Activated CD8-positive, alpha-beta memory T cell treated with anti-CD3 and anti-CD28 coated beads for 36 hours (primary cell): Measurements from ENCODE around the gene TFAP2C. TPM values are rescaled to one million over a fixed set of nuclear protein-coding genes. Genes with fewer than 3 reads are reported as not detected.
"Not testable (repeated sequence)": the region's sequence is repeated elsewhere in the genome, so short reads cannot be mapped to it uniquely, and the experiment has no call there.

ENCODE experiments used
- CTCF ChIA-PET: fragments of 350-600 bp; sonication (Branson Sonifier 250); formaldehyde crosslinking; loops from one replicate; lab custom pipeline; 2021; ENCODE audit warnings: antibody characterized with exemption; lab: Charles Lee
- POLR2A ChIA-PET: fragments of 350-600 bp; sonication (Branson Sonifier 250); formaldehyde crosslinking; loops from one replicate; lab custom pipeline; 2021; ENCODE audit warnings: antibody characterized with exemption; lab: Charles Lee
- total RNA-seq, 2 experiments: library from RNA; stranded (reverse); gene quantifications; one replicate each; pipeline ENCODE4 v1.2.3, GENCODE V29; 2021

The TFAP2C gene
- total RNA-seq, 2 experiments from 2014 or later = not detected

DNA sequence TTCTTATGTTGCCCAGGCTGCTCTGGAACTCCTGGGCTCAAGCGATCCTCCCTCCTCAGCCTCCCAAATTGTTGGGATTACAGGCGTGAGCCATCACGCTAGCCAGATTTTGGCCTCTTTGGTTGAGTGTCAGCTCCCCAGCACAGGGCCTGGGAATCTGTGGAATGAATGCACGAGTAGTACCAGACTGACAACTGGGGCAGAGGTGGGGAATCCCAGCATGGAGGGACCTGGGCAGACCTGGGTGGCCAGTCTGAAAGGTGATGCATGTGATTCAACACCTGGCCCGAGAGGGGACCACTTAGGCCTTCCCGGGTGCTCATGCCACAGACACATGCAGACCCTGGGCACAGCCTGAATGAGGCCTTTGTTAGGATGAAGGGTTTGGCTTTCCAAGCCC is 19.0 kb upstream of the TFAP2C start:
- POLR2A ChIA-PET = no interaction called here
- CTCF ChIA-PET = no interaction called here

DNA sequence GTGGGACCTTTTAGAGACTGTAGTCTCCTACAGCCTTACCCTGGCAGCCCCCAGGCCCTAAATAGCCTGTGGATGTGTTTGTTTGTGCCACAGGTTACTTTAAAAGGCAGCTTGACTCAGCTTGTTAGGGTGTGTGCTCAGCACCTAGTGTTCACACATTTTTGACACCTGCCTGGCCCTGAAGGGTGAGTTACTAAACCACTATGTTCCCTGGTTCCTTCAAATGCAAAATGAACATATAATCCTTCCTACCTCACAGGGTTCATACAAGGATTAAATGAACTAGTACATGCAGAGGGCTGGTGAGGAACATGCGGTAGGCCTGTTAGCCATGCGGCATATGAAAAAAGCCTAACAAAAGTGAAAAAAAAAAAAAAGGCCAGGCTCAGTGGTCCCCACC is 14.9 kb upstream of the TFAP2C start:
- ChIA-PET CTCF (no interaction called here), POLR2A (no interaction called here)

DNA sequence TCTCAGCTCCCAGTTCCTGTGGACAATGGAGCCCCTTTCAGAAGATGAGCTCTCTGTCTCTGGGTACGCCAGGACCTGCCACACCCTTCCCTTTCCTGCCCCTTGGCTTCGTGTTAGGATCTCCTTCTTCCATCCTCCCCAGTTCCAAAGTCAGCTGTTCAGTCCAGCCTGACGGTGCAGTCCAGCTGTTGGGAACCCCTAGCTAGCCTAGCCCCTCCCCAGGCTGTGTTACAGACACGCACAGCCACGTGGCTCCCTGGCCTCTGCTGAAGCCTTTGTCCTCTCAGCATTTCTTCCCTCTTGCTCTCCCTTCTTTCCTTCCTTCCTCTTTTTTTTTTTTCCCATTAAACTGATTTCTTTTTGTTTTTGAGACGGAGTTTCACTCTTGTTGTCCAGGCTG is 12.4 kb upstream of the TFAP2C start:
- POLR2A ChIA-PET = no interaction called here
- CTCF ChIA-PET = no interaction called here

DNA sequence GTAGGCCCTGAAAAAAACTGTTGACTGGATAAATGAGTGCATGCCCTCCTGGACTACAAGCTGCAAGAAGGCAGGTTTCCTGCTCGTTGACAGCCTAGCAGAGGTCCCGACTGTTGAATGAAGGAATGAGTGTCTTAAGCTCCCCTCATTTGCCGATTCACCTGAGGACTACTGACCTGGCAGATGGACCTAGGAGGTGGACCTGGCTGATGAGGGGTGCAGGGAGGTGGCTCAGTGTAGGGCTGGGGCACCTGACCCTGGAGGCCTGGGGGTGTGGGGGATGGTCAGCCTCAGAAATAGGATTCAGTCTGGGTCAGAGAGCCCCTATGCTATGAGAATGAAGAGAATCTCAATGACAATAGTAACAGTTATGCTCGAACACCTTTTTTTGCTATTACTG is 11.6 kb upstream of the TFAP2C start:
- CTCF ChIA-PET = no interaction called here
- POLR2A ChIA-PET = no interaction called here

DNA sequence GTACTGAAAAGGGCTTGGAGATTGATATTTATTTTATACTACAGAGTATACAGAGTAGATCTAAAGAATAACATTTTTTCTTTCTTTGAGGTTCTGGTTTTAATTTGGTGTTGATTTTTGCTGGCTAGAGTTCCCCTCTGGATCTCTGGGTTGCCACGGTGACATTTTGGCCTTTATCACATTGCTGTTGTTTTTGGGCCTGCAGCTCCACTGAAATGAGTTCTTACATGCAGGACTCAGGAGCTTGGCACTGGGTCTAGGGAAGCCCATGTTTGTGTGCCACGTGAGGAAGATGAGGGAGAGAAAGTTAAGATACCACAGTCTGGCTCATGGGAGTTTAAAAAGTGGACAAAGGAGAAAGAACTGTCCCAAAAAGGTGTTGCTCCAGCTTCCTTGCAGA is 7.4 kb upstream of the TFAP2C start:
- ChIA-PET POLR2A (no interaction called here), CTCF (no interaction called here)

DNA sequence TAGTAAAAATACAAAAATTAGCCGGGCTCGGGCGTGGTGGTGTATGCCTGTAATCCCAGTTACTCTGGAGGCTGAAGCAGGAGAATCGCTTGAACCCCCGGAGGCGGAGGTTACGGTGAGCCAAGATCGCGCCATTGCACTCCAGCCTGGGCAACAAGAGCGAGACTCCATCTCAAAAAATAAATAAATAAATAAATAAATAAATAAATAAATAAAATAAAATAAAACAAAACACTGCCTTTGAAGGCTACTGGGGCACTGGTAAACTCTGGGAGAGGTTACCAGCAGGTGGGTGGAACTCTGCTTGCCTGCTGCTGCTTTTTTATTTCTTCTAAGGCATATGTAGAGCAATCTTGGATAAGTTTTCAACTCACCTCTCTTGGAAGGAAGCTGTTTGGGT is 5.2 kb upstream of the TFAP2C start:
- POLR2A ChIA-PET, CTCF ChIA-PET: not testable (repeated sequence)

DNA sequence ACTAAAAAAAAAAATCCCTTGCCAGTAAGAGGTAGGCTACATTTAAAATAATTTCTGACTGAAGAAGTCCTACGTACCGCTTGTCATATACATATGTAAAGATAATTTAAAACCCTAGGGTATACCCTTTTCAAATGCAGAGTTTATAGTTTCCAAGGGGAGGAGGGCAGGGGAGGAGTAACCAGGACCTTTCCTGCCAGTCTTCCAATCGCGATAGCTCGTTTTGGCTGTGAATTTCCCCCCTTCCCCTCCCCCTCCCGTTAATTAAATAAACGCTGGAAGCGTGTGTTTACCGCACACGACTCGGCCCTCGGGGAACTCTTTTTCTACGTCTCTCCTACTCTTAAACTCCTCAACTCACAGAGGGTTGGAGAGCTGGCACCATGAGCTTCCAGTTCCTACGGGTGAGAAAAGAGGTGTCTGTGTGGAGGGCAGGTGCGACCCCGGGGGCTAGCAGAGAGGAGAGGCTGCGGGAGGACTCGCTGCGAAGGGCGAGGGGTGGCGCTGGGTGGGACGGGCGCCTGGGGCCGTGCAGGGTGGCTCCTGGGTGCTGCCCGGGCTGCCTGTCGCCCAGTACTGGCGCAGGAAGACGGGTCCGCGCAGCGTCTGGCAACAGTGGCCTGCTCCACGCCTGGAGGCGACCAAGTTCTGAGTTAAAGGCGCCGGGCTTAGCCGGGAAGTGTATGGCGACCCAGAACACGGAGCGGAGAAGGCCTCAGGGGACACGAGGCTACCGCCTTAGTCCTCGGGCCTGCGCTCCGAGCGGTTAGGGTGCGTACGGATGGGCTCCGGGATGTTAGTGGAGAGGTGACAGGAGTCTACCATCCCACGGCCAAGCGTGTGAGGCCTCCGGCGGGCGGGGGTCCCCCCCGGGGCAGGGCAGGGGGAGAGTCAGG is 4.1 kb upstream of the TFAP2C start:
- ChIA-PET CTCF (no interaction called here), POLR2A (no interaction called here)

DNA sequence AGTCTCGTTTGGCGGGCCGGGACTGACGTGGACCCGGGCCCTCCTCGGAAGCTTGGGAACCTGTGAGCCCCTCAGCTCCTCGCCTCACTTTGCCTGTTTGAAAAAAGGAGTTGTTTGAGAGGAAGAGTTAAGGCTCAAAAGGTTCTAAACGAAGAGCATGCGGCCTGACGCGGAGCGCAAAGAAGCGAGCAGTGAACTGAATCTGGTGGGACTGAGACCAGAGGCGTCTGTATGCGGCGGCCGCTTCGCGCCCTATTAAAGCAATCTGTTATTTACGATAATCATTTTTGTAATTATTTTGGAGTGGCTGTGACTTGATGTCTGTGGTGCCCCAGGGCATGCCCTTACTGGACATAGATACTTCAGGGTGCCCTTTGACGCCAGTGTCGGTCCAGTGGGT is 3.3 kb upstream of the TFAP2C start:
- CTCF ChIA-PET = no interaction called here
- POLR2A ChIA-PET = no interaction called here

DNA sequence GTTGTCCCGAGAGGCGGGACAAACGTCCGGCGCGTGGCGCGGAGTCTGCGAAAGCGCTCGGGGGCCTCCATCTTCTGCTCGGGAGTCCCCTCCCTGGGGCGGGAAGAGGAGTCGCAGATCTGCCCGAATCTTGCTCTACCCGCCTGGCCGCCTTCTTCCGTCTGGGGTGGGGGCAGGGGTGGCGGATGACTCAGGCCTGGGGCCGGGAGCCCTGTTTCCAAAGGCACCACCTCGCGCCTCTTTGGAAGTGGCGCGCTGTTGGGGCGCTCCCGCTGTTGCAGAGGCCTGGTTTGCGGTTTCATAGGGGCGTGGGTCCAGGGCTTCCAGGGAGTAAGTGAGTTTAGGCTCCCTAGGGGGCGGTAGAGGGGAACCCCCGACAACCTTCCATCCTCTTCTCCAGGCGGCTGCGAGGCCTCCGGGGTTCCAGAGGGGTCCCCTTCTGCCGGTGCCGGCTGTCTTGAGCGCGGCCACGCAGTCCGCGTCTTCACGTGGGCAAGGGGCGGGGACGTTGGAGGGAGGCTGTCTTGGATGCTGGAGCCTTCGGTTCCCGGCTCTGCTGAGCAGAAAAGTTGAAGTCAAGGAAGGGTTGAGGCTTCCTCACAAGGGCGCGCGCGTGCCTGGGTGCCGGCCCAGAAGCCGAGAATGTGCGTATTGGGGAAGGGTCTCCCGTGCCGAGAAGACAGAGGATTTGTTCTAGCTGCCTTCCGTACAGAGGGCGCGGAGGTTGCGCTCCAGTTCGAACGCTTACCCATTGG is 2.6 kb upstream of the TFAP2C start:
- ChIA-PET CTCF (no interaction called here), POLR2A (no interaction called here)

DNA sequence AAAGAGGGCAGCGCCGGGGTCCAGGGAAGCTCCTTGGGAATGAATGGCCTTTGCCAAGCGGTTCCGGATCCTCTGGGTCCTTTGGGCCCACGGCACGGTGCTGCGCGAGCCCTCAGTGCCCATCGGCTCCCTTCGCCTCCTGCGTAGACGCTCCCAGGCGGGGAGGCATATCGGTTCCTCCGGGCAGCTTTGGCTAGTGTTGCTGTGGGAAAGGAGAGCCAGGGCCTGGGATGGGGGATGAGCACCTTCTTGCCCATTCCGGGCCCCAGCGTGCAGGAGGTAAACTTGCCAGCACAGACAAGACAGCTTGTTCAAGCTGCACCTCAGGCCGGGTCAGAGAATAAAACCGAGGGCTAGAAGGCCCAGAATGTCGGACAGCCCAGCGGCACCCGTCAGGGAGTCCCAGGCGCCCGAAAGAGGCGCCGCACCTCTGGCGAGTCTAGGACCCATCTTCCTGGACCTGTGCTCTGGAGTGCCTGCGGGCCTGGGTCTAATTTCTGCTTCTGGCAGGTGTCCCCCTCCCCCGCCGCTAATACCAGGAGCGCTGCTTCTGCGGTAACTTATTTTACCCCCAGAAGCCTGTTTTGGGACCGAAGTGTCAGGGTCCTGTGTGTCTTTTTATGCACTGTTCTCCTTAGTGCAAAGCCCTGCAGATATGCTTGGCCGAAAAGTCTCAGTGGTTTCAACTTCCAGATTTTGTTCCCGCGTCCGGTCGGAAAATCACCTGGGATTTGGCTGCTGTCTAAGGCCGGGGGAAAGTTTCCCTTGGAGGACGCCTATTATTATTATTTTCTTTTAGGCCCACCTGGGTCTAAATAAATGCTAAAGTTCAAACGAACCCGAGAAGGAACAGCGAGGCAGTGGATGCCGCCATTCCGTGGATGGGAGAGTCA is 1.7 kb upstream of the TFAP2C start:
- CTCF ChIA-PET = no interaction called here
- POLR2A ChIA-PET = no interaction called here

DNA sequence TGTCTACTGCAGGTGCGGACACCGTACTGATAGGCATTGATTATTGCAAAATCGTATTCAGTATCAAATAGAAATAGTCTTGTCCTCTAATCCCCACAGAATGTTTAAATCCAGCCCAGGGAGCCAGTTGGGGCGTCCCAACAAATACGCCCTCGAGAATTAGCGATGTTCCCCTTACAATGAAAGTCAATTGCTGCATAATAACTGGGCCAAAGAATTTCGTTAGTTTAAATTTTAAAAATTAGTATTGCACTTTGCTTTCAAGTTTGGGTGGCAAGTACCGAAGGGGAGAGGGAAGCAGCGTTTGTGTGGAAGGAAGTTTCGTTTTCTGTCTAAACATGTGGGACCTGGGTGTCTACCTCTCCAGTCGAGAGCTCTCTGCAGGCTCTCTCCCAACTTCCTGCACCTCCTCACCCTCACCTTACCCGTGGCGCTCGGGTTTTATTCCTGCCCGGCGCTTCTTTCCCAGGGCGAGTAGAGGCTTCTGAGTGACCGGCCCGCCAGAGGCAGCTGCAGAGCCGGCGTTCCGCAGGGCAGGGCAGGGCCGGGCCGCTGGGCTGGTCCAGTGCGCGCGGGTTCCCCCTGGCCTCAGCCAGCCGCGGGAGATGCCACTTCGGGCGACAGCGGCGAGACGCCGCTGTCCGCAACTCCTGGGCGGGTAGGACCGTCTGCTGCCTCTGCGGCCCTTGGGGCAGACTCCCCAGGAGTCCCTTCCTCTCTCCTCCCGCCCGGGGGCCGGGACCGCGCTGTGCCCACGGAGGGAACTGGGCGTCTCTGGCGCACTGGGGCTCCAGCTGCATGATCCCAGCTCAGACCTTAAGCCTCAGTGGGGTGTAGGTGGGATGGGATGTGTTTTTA is 862 bp upstream of the TFAP2C start:
- CTCF ChIA-PET = no interaction called here
- POLR2A ChIA-PET = no interaction called here

DNA sequence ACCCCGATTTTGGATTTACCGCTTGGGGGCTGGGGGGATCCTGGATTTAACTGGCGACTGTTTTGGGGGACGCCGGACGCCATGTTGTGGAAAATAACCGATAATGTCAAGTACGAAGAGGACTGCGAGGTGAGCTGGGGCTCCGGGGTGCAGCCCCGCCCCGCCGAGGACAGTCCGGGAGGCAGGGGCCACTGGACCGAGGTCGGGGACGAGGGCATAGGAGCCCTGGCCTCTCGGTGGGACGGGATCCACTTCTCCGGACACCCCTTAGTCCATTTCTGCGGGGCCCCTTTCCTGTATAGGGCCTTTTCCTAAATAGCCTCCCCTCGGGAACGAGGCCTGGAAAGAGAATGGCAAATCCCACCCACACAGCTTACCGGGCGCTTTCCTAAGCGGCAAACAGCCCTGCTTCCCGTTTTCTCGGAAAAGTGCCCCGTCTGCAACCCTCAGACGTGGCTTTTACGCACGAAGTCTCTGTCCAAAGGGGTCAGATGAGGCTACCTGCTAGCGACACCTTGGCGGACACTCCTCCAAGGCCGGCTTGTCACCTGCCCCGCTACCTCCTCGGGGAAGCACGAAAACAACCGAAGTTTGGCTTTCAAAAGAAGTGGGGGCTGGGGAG is 469 bp downstream of the TFAP2C start:
- CTCF ChIA-PET = no interaction called here
- POLR2A ChIA-PET = no interaction called here

DNA sequence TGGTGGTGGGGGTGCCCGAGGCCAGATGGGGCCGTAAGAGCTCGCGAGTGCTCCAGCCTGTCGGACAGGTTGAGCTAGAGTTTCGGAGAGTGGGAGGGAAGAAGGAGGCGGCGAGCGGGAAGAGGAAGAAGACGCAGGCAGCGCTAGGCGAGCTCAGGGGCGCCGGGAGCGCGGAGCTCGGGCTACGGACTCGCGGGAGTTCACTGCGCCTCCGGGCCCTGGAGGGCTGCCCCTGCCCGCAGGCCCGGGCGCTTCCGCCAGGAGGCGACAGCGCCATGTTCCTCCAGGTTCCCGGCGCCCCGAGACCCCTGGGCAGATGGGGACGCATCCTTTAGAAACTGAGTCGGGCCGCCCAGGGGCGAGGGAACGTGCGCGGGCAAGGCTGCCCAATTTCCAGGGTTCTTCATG is 984 bp downstream of the TFAP2C start:
- ChIA-PET CTCF (no interaction called here), POLR2A (no interaction called here)

DNA sequence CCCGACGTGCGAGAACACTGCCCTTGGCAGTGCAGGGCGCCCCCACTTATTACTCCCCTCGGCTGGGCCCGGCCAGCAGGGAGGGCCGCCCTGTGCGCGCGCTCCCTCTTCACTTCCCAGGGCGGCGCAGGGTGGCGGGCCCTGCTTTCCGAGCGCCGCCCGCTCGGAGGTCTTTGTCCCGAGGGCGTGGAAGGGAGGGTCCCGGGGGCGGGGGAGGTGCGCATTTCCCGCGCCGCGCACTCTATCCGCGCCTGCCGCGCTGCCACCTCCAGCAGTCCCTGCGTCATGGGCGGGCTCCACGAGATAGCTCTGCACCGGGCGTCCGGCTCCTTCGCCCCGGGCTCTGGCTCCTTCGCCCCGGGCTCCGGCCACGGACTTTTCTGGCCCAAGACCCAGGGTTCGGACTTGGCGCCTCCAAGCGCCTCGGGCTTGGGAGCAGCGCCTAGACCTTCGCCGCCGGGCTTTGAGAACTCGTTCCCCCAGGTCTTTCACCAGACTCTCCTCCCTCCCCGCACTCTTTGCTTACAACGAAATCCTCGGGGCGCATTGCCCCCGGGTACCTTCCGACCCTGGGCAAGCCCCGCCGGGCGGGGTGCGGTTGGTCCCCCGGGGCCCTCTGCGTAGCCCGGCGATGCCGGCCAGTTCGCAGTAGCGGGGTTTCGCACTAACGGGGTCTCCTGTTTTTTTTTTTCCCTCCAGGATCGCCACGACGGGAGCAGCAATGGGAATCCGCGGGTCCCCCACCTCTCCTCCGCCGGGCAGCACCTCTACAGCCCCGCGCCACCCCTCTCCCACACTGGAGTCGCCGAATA is 1.6 kb downstream of the TFAP2C start:
- ChIA-PET CTCF (no interaction called here), POLR2A (no interaction called here)

DNA sequence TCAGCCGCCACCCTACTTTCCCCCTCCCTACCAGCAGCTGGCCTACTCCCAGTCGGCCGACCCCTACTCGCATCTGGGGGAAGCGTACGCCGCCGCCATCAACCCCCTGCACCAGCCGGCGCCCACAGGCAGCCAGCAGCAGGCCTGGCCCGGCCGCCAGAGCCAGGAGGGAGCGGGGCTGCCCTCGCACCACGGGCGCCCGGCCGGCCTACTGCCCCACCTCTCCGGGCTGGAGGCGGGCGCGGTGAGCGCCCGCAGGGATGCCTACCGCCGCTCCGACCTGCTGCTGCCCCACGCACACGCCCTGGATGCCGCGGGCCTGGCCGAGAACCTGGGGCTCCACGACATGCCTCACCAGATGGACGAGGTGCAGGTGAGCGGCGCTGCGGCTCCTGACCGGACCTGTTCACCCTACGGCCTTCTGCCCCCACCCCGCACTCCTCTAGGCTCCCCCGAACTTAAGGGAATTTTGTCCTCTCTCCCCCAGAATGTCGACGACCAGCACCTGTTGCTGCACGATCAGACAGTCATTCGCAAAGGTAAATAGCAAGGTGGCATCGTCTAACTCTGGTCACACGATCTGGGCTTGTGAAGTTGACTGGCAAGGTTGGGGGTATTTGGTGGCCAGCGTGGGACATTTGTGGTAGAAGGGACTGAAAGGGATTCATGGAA is 2.3 kb downstream of the TFAP2C start:
- ChIA-PET POLR2A (no interaction called here), CTCF (interaction anchor here (0.5 to 0.6 kb wide), 2 partner anchors 96 to 205 kb away, joined by 3 to 4 read pairs; no protein-coding TSS in a partner anchor)

DNA sequence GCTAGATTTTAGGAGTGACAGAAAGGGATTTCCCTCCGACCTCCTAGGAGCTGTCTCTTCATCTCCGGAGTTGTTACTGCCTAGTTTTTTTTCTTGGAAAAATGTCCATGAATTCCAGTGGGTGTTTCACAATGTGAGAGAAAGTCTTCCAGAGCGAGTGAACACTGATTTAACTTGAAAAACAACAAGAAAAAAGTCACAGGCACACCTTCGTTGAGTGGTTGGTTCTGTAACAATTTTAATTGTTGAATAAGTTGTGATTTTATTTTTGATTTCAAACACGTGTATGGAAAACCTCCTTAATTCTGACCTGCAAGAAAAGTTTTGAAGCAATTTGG is 2.9 kb downstream of the TFAP2C start:
- ChIA-PET POLR2A (no interaction called here), CTCF (interaction anchor here (0.5 to 0.6 kb wide), 2 partner anchors 95 to 205 kb away, joined by 3 to 4 read pairs; no protein-coding TSS in a partner anchor)

DNA sequence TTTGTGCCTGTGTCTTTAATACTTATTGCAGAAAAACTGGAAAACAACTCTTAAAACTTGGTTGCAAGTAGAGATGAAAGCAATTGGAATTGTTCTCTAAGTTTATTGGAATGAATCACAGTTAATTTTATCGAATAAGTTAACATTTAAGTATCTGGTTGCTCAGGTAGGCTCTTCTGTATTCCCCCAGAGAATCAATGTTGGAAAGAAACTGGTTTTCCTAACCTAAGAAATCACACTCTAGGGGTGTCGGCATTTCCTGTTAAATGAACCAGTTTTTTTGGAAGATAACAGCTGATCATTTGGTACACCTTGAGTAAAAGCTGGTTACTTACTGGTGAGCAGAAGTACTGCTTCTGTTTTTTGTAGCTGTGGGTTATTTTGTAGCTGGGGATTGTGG is 5.2 kb downstream of the TFAP2C start:
- ChIA-PET POLR2A (no interaction called here), CTCF (no interaction called here)
